ENCODE measurements around the gene EIF4E2.

Gene EIF4E2

DNA sequence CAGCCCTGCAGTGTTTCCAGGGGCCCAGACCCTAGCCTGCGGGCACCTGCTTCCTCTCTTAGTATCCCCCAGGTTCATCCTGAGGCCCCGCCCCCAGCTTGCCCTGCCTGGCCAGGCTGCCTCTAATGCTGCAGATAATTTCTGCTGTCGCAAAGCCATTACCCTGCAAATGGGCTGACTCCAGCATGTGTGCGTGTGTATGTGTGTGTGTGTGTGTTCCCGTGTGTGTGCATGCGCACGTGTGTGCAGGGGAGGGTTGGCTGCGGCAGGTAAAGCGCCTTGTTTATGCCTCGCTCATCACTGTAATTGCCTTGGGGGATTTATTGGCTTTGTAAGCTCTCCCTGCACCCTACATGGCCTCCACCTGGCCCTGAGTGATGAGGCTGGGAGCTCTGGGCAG is 37.9 kb upstream of the EIF4E2 start:
- H3K4me3 ChIP-seq (ENCODE audit: low read depth, low read length): no peak overlapping the region
- TF ChIP-seq CTCF (IDR thresholded peaks at IDR 0.05; ENCODE audit: low read depth, low read length) (no peak), POLR2A (IDR thresholded peaks at IDR 0.05; ENCODE audit: extremely low read depth, insufficient read length) (no peak), MYC (IDR thresholded peaks at IDR 0.05; ENCODE audit: low read depth, low read length) (no peak)
- TF ChIP-seq, protein P1, sequence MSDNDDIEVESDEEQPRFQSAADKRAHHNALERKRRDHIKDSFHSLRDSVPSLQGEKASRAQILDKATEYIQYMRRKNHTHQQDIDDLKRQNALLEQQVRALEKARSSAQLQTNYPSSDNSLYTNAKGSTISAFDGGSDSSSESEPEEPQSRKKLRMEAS (IDR thresholded peaks at IDR 0.05; ENCODE audit: low read depth, low read length): no peak
- DNase-seq (ENCODE audit: low read depth): no peak

DNA sequence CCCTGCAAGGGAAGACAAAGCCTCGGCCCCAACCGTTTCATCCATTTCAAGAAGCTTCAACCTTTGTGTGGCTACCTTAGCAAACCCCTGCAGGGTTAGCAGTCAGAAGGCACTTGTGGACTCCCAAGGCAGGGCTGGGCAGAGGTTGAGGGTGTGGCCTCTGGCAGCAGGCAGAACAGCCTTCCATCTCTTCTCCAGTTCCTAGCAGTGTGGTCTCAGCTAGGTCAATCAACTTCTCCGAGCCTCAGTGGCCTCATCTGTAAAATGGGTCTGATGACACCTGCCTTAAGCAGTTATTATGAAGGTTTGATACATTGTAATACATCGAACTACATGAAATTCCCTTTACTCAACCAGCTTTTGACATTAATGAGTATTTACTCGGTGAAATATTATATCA is 37.1 kb upstream of the EIF4E2 start:
- no peak for DNase-seq (ENCODE audit: low read depth)
- TF ChIP-seq MYC (IDR thresholded peaks at IDR 0.05; ENCODE audit: low read depth, low read length) (no peak), POLR2A (IDR thresholded peaks at IDR 0.05; ENCODE audit: extremely low read depth, insufficient read length) (no peak), CTCF (IDR thresholded peaks at IDR 0.05; ENCODE audit: low read depth, low read length) (no peak)
- TF ChIP-seq, protein P1 (IDR thresholded peaks at IDR 0.05; ENCODE audit: low read depth, low read length): no peak
- no peak overlapping the region for H3K4me3 ChIP-seq (ENCODE audit: low read depth, low read length)

DNA sequence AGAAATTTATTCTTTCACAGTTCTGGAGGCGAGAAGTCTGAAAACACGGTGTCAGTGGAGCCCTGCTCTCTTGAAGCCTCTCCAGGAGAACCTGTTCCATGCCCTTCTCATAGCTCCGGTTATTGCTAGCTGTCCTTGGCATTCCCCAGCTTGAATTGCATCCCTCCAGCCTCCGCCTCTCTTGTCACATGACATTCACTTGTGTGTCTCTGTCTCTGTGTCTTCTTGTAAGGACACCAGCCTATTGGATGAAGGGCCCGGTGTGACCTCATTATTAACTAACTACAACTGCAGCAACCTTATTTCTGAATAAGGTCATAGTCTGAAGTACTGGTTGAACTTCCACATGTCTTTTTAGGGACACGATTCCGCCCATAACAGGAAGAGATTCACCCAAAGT is 34.9 kb upstream of the EIF4E2 start:
- DNase-seq (ENCODE audit: low read depth): no peak
- H3K4me3 ChIP-seq (ENCODE audit: low read depth, low read length): no peak overlapping the region
- TF ChIP-seq CTCF (IDR thresholded peaks at IDR 0.05; ENCODE audit: low read depth, low read length) (no peak), MYC (IDR thresholded peaks at IDR 0.05; ENCODE audit: low read depth, low read length) (no peak), POLR2A (IDR thresholded peaks at IDR 0.05; ENCODE audit: extremely low read depth, insufficient read length) (no peak)
- TF ChIP-seq, protein P1 (IDR thresholded peaks at IDR 0.05; ENCODE audit: low read depth, low read length): no peak

DNA sequence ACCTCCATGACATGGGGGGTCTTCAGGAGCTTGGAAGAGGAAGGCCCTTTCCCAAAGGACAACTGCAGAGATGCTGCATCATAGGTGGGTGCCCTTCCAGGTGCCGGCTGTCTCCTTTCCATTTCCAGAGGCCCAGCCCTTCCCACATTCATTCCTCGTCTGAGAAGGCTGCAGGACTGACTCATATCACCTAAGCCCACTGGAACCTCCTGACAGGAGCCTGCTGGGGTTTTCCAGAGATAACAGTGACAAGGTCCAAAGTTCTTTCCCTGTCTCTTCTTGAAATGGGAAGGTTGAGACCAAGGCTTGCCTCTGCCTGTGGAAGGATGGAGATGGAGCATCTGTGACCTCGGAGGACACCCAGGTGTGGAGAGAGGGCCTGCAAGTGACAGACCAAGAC is 33.9 kb upstream of the EIF4E2 start:
- no peak for DNase-seq (ENCODE audit: low read depth)
- TF ChIP-seq, protein P1 (IDR thresholded peaks at IDR 0.05; ENCODE audit: low read depth, low read length): no peak
- TF ChIP-seq POLR2A (IDR thresholded peaks at IDR 0.05; ENCODE audit: extremely low read depth, insufficient read length) (no peak), MYC (IDR thresholded peaks at IDR 0.05; ENCODE audit: low read depth, low read length) (no peak), CTCF (IDR thresholded peaks at IDR 0.05; ENCODE audit: low read depth, low read length) (no peak)
- H3K4me3 ChIP-seq (ENCODE audit: low read depth, low read length): no peak overlapping the region

GRCh38 chr2:232518844-232519243 is 31.6 kb upstream of the EIF4E2 start:
- DNase-seq (ENCODE audit: low read depth): no peak
- no peak for TF ChIP-seq POLR2A (IDR thresholded peaks at IDR 0.05; ENCODE audit: extremely low read depth, insufficient read length)
- TF ChIP-seq, protein P1 (IDR thresholded peaks at IDR 0.05; ENCODE audit: low read depth, low read length): no peak
- no peak for TF ChIP-seq MYC (IDR thresholded peaks at IDR 0.05; ENCODE audit: low read depth, low read length)
- TF ChIP-seq CTCF (IDR thresholded peaks at IDR 0.05; ENCODE audit: low read depth, low read length): no peak
- H3K4me3 ChIP-seq (ENCODE audit: low read depth, low read length): no peak overlapping the region

Measured in NB4 (cell line).